Hematopoietic multipotent progenitor cell treated with erythropoietin and hydrocortisone succinate and interleukin-3 and kit ligand, for 17 days (in vitro differentiated cells): ENCODE data around the gene UBFD1.
"Not testable (repeated sequence)": the region's sequence is repeated elsewhere in the genome, so short reads cannot be mapped to it uniquely, and the experiment has no call there.

Experiments used
- DNase-seq: peaks from one replicate; pipeline ENCODE4 v3.0.0-alpha.2; 2015; ENCODE audit warnings: low spot score

The UBFD1 gene

GRCh38 chr16:23556881-23557778 lies at the start of gene UBFD1, which contains the start of gene EARS2:
UBFD1 (plus strand) TSS chr16:23557727; CDS start chr16:23557743, 16 bp downstream.
EARS2 (minus strand) TSS chr16:23557350; CDS start chr16:23557343, 7 bp downstream.
- peak; percentile 99 for DNase-seq

- peak; percentile 43 for DNase-seq
Measured at GRCh38 chr16:23508589-23509440, 48.7 kb upstream of the UBFD1 start.

GRCh38 chr16:23509441-23509754 lies 48.1 kb upstream of the UBFD1 start:
- DNase-seq: no peak

- peak; percentile 13 for DNase-seq
Measured at GRCh38 chr16:23509782-23510163, 47.8 kb upstream of the UBFD1 start.

- DNase-seq: peak; percentile 69
Measured at GRCh38 chr16:23510164-23510914, 47.2 kb upstream of the UBFD1 start, which contains the start of gene GGA2. GGA2 (minus strand) TSS chr16:23510494; CDS start chr16:23510411, 83 bp downstream.

- not testable (repeated sequence) for DNase-seq
Measured at GRCh38 chr16:23510915-23511270, 46.6 kb upstream of the UBFD1 start.

- DNase-seq: no peak
Measured at GRCh38 chr16:23511731-23512130, 45.8 kb upstream of the UBFD1 start.

GRCh38 chr16:23512168-23512695 lies 45.3 kb upstream of the UBFD1 start:
- DNase-seq: no peak

- DNase-seq: no peak
Measured at GRCh38 chr16:23514381-23515152, 43.0 kb upstream of the UBFD1 start.

- DNase-seq: no peak
Measured at GRCh38 chr16:23515881-23516280, 41.6 kb upstream of the UBFD1 start.

- DNase-seq: no peak
Measured at GRCh38 chr16:23516366-23517137, 41.0 kb upstream of the UBFD1 start.

GRCh38 chr16:23518435-23518891 lies 39.1 kb upstream of the UBFD1 start:
- DNase-seq: no peak

- DNase-seq: no peak
Measured at GRCh38 chr16:23519282-23519681, 38.2 kb upstream of the UBFD1 start.

- no peak for DNase-seq
Measured at GRCh38 chr16:23520500-23520899, 37.0 kb upstream of the UBFD1 start.

- no peak for DNase-seq
Measured at GRCh38 chr16:23521037-23521743, 36.3 kb upstream of the UBFD1 start.

- DNase-seq: no peak
Measured at GRCh38 chr16:23521965-23522364, 35.6 kb upstream of the UBFD1 start.

- DNase-seq: no peak
Measured at GRCh38 chr16:23523321-23523720, 34.2 kb upstream of the UBFD1 start.

- no peak for DNase-seq
Measured at GRCh38 chr16:23523876-23524385, 33.6 kb upstream of the UBFD1 start.

GRCh38 chr16:23524886-23525285 lies 32.6 kb upstream of the UBFD1 start:
- DNase-seq: no peak
